COR-L47 (cell line): Measurements from ENCODE around the gene DDT.
"Not testable (repeated sequence)": the region's sequence is repeated elsewhere in the genome, so short reads cannot be mapped to it uniquely, and the experiment has no call there.

Experiments used
- DNase-seq: peaks from one replicate; lab custom pipeline; 2025; lab: John Stamatoyannopoulos, UW

Gene DDT

DNA sequence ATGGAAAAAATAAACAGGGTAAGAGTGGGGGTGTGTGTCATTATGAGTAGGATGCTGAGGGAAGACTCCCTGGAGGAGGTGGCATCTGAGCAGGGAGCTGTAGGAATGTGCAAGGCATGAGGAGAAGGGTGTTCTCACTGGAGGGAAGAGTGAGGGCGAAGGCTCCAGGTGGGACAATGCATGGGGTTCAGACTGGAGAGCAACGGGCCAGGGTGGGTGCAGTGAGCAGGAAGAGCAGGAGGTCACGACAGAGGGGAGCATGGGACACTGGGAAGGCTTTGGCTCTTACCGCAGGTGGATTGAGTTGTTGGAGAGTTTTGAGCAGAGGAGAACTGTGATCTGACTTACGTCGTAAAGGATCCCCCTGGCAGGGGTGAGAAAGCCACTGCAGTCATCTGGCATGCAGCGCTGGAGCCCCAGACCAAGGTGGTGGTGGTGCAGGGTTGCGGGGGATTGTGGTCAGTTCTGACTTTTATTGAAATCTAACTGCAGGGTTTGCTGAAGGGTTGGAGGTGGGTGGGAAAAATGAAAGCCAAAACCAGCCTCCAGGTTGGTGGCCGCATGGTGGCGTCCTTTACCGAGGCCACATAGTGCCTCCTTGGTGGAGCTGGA lies 21.3 kb downstream of the DDT start:
- DNase-seq = not testable (repeated sequence)

DNA sequence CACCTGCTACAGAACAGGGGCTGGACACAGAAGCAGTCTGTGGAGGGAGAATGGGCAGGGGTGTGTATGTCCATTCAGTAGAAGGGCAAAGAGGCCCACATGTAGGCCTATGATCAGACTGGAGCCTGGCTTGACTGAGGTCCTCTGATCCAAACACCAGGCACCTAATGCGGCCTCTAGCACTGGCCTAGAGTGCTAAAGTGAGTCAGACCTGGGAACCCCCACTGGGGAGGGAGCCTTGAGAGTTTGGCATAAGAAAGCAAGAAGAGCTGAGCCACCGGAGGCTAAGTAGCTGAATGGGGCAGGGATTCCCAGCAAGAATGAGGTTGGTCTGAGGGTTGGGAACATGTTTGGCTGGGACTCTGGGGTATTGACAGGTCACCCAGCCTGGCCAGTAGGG lies 22.9 kb downstream of the DDT start:
- DNase-seq = not testable (repeated sequence)

- DNase-seq = not testable (repeated sequence)
These were observed 24.5 kb downstream of the DDT start for GRCh38 chr22:23949764-23950163.

DNA sequence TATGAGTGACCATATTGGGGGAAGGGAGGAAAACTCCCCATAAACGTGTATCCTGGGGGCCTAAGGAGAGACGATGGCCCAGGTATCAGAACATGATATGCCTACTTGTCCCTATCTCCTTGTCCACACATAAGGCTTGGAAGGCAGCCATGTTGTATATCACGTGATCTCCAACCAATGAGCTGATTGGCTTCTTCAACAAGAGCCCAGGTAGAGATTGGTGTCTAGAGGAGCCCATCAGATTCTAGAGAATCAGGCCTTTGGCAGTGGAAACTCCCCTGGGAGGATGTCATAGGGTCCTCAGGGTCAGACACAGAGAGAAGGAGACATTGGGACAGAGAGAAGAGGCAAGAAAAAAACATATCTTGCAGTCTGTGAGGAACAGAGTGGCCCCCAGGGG lies 26.9 kb downstream of the DDT start:
- DNase-seq = not testable (repeated sequence)

DNA sequence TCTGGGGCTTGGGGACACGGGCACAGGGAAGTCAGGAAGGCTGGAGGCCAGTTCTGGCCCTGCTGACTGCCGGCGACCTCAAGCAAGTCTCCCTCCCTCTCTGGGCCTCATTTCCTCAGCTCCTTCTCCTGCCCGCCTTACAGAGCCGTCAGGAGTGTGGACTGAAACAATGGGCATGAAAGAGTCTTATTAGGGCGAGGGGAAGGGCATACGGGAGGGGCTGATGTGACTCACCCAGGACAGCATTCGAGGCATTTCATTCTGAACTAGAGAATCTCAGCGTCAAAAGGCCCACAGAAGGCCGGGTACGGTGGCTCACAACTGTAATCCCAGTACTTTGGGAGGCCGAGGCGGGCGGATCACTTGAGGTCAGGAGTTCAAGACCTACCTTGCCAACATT lies 34.1 kb downstream of the DDT start:
- not testable (repeated sequence) for DNase-seq

DNA sequence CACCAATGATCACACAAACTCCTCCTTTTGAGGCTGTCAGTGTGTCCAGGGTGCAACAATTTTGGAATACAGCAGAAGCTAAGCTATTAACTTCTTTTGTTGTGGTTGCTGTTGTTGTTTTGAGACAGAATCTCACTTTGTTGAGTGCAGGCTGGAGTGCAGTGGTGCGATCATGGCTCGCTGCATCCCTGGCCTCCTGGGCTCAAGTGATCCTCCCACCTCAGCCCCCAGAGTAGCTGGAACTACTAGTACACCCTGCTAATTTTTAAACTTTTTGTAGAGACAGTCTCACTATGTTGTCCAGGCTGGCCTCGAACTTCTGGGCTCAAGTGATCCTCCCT lies 35.3 kb downstream of the DDT start:
- DNase-seq = no peak

DNA sequence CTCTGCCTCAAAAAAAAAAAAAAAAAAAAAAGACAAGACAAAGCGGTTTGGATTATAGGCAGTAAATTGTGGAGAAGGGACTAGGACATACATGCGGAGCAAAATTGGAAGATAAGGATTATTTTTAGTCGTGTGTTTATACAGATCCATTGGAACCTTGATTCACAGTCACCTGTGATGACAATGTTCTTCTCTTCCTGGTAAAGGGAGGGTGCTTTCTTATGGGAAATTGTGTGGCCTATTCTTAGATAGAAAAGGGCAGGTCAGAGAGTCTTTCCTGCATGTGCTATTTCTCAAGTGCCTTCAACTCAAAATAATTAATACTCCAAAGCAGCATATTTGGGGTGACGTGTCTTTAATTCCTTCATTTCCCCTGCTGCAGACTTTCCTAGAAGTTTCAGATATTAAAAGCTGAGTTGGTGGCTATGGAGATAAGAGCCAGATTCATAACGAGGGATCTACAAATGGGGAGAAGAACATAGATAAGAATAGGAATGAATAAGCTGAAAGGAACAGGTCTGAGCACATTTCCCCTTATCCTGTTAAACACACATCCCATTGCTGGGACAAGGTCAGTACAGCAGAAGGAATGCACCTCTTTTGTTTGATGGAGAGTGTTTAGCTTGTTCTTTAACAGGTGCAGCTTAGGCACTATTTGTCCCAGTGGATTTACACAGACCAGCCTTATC lies 35.8 kb downstream of the DDT start:
- no peak for DNase-seq

DNA sequence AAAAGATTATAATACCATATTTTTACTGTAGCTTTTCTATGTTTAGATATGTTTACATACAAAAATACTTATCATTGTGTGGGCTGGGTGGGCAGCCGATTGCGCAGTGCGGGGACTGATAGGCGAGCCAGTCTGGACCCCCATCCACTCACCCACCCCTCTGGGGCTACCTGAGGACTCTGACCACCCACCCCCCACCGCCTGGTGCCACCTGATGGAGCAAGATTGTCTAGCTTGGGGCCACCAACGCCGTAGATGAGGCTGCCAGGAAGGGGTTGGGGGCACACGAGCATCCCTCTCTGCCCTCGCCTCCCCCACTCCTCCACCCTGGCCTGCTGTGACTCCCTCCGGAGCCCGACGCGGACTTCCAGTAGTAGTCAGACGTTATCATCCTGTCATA lies 47.7 kb downstream of the DDT start:
- DNase-seq = no peak

DNA sequence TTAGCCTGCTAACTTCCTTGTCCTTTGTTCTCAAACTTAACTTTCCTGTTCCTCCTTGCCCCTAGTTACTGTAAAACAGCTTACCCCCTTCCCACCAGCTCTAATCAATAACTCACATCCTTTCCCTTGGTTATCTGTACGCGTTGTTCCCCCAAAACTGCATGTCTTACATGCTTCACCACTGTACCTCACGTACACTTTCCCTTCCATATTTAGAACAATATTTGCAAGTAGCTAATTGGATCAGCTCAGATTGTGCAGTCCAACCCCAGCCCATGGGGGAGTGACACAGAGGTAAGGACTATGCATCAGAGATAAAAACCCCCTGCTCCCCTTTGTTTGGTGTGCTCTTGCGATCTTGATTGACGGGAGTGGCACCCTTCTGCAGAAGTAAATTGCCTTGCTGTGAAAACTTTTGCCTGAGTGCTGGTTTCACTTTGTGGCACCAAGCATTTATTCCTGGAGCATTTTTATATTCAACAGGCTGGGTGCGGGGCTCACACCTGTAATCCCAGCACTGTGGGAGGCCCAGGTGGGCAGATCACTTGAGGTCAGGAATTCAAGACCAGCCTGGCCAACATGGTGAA lies 49.1 kb downstream of the DDT start:
- DNase-seq = no peak

GRCh38 chr22:23922921-23923320 lies 51.3 kb downstream of the DDT start:
- DNase-seq = no peak

GRCh38 chr22:23921586-23922201 lies 52.5 kb downstream of the DDT start:
- not testable (repeated sequence) for DNase-seq
